Measurements from ENCODE around the gene TMEM272. TPM values are rescaled to one million over a fixed set of nuclear protein-coding genes. Genes with fewer than 3 reads are reported as not detected.

The TMEM272 gene
- total and polyA plus RNA-seq, 7 donors: 0.17 to 0.49 (median 0.27) TPM; not detected in 1

GRCh38 chr13:51822106-51822815 is 22.7 kb downstream of the TMEM272 start:
- Histone ChIP-seq H3K9me3 (no peaks in the 10 kb centered on the region), H3K4me1 (peaks cover 15% of the 10 kb centered on the region), H3K27ac (no peak overlapping the region), H3K27me3 (ENCODE audit: insufficient read depth in 3 of 3, low read length in 2 of 3) (no peaks in the 10 kb centered on the region), H3K4me3 (no peak overlapping the region), H3K36me3 (ENCODE audit: insufficient read depth in 1 of 2, low read depth in 1 of 2) (no peaks in the 10 kb centered on the region)
- 77 to 81% (median 79%) methylated on average over 13 of the region's 13 CpGs for WGBS, 3 donors
- no peak for ATAC-seq
- no peak for DNase-seq
- no peak for TF ChIP-seq CTCF (IDR thresholded peaks at IDR 0.05)
- intact Hi-C loops (cut with DNase I): no loop called here

DNA sequence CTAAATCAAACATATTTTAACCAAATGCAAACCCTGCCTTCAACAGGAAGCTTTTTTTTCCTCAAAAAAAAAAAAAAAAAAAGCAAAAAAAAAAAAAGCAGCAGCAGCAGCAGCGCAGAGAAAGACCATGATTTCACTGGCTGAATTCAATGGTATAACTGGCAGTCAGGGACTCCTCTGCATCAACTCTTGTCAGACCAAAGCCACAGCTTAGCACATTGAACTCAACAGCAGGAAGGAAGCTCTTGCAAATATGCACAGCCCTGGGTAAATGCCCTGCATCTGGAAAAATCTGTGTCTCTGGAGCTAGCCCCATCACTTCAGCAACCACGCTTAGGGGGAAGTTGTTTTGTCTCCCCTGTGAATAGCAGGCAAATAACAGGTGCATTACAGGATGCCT is 23.4 kb downstream of the TMEM272 start:
- Histone ChIP-seq H3K36me3 (ENCODE audit: insufficient read depth in 1 of 2, low read depth in 1 of 2) (no peaks in the 10 kb centered on the region), H3K4me3 (no peak overlapping the region), H3K4me1 (peaks cover 9% of the 10 kb centered on the region), H3K9me3 (no peaks in the 10 kb centered on the region), H3K27ac (no peak overlapping the region), H3K27me3 (ENCODE audit: insufficient read depth in 3 of 3, low read length in 2 of 3) (no peaks in the 10 kb centered on the region)
- DNase-seq: no peak
- no peak for ATAC-seq
- WGBS, 3 donors: 54 to 64% (median 59%) methylated on average over 2 of the region's 2 CpGs
- intact Hi-C loops (cut with DNase I): no loop called here
- TF ChIP-seq CTCF (IDR thresholded peaks at IDR 0.05): no peak

- H3K4me1 ChIP-seq: peaks cover 11% of the 10 kb centered on the region
- intact Hi-C loops (cut with DNase I): no loop called here
- TF ChIP-seq CTCF (IDR thresholded peaks at IDR 0.05): no peak
- WGBS, 3 donors: 57 to 78% (median 64%) methylated on average over 4 of the region's 4 CpGs
- no peaks in the 10 kb centered on the region for H3K27me3 ChIP-seq (ENCODE audit: insufficient read depth in 3 of 3, low read length in 2 of 3)
- ATAC-seq (no peak), DNase-seq (no peak)
- no peak overlapping the region for H3K27ac ChIP-seq
- no peaks in the 10 kb centered on the region for H3K36me3 ChIP-seq (ENCODE audit: insufficient read depth in 1 of 2, low read depth in 1 of 2)
- no peak overlapping the region for H3K4me3 ChIP-seq
- no peaks in the 10 kb centered on the region for H3K9me3 ChIP-seq
Observed at GRCh38 chr13:51820016-51820597, 24.9 kb downstream of the TMEM272 start.

- no peaks in the 10 kb centered on the region for H3K9me3 ChIP-seq
- H3K27ac ChIP-seq: no peak overlapping the region
- intact Hi-C loops (cut with DNase I): no loop called here
- WGBS, 3 donors: 44 to 61% (median 46%) methylated on average over 3 of the region's 3 CpGs
- no peaks in the 10 kb centered on the region for H3K27me3 ChIP-seq (ENCODE audit: insufficient read depth in 3 of 3, low read length in 2 of 3)
- H3K4me3 ChIP-seq: no peak overlapping the region
- ATAC-seq: no peak
- TF ChIP-seq CTCF (IDR thresholded peaks at IDR 0.05): no peak
- H3K4me1 ChIP-seq: peaks cover 14% of the 10 kb centered on the region
- no peak for DNase-seq
- no peaks in the 10 kb centered on the region for H3K36me3 ChIP-seq (ENCODE audit: insufficient read depth in 1 of 2, low read depth in 1 of 2)
Observed at GRCh38 chr13:51819544-51819943, 25.4 kb downstream of the TMEM272 start.

Measured in psoas muscle (tissue), 8 donors.